Stimulated activated CD4-positive, alpha-beta T cell treated with anti-CD3 and anti-CD28 coated beads, Interleukin-4, amount 100 ng/mL, for 48 hours (primary cell): ENCODE data around the gene NFIB.
A peak's percentile ranks its signal among the peaks of the same experiment; 100 is the strongest.

Experiments used
- DNase-seq, 2 donors: peaks; one replicate each; pipeline ENCODE4 v3.0.0-alpha.2; 2020; ENCODE audit warnings: low read depth in 2 of 2

NFIB gene

DNA sequence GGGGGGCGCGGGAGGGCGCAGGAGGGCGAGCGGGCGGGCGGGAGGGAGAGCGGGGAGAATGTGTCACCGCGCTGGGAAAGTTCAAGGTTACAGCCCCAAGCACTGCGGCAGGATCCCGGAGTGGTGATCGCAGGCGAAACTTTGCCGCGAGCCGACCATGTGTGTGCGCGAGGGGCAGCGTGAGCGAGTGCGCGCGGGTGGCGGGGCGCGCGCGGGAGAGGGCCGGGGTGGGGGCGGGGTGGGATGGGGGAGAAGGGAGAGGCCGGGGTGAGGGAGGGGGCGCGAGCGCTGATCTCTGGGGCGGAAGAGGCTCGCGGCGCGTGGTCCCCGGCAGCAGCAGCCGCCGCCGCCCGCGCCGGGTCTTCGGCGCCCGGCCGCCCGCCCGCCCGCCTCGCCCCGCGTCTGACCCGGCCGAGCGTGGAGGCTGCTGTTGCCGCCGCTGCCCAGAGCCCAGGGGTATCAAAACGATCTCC, at the start of gene NFIB:
TSS of gene NFIB (minus strand) at position 191 of the 473 bp plus-strand sequence. CDS start 630 bp downstream, outside the sequence.
- no peak for DNase-seq

DNA sequence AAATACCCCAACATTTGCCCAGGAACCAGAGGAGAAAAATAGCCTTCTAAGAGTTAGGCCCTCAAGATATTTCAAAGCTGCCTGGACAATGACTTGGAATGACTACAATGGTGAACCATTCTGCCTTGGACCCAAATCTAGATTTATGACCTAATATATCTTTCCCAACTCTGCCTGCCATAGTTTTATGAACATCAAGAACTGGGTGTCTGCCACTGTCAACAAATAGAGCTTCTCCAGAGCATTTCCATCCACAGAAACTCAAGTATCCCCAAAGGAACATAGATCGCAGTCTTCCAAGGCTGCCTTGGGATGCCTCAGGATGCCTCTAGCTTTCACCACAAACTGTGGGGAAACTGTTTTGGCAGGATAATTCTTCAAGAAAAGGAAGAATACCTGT, 48.2 kb upstream of the NFIB start:
- no peak for DNase-seq

DNA sequence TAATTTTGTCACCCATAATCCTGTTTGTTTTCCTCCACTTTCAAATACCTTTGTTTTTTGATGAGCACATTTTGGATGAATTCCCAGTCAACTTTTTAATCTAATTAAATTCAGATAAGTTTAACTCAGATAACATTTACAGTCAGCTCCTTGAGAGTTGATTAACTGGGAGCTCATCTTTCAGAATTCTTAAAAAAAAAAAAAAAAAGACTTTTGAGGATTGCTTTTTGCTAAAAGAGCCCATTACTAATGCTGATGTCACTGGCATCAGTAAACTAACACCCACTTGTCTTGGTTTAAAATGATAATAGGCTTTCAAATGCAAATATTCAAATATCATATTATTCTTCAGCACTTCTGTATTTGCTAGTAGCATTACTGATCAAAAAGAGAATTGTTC, 47.1 kb upstream of the NFIB start:
- DNase-seq: no peak

DNA sequence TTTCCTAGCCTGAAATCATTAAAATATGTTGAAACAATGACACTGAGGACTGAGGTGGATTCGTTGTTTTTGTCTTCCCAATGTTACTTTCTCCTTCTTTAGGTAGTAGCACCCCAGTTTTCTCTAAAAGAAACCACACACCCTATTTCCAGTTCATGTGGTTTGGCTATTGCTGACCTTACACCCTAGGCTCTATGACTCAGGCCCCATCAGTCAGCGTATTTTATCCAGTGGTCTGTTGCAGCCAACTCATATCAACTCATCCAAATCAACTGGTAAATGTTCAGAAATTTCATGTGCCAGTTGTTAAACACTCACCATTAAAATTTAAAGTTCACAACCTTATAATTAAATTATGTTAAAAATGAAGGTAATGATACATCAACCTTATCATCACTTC, 44.6 kb upstream of the NFIB start:
- DNase-seq: no peak

DNA sequence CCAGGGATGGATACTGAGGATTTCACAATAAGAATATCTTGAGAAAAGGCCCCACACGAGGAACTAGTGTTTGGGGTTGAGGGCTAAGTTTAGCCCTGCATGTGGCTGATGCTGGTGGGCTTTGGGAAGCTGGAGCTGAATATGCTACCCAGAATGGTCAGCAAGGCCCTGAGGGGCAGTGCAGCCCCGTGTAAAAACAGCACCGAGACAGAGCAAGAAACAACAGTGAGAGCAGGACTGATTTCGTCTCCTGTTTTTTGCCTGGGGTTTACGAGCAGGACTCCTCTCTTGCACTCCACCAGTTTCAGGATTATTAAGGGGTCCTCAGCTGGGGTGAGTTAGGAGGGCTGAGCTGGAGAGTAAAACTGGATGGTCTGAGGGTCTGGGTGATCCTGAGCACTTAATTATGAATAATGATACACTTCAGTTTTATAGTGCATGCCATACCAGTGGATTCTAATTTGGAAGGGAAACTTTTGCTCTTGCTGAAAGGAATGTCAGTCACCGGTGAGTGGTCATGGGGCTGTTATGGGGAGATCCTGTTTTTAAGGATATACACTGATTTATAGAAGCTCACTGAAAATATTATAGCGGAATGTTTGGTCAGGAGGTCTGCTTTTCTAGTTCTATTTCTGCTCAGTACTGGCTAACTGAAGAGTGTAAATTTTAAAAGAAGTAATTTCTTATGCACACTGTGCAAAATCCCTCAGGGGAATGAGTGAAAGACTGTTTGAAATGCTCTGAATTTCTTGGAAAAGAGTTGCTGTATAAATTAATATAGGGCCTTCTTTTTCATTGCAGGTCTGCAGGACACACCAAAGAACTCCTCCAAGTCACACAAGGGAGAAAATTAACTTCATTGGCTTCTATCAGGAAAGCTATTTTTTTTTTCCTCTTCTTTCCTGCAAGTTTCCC, 42.7 kb upstream of the NFIB start:
- no peak for DNase-seq

DNA sequence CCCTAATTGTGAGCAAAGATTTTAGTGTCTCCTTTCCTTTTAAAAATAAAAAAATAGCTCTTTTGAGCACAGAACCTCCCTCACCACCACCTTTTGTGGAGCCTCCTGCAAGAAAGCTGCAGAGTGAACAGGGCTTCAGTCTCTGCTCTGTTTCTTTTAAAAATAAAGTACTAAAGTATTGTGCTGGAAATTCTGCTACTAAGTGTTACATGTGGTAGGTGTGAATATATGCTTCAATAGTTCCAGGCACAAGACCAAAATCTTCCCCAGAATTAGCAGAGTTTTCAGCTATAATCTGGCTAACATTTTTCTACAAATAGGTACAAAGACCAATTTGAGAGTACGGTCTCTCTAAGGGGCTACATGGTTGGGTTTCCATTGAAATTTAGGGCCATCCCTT, 40.3 kb upstream of the NFIB start:
- no peak for DNase-seq

DNA sequence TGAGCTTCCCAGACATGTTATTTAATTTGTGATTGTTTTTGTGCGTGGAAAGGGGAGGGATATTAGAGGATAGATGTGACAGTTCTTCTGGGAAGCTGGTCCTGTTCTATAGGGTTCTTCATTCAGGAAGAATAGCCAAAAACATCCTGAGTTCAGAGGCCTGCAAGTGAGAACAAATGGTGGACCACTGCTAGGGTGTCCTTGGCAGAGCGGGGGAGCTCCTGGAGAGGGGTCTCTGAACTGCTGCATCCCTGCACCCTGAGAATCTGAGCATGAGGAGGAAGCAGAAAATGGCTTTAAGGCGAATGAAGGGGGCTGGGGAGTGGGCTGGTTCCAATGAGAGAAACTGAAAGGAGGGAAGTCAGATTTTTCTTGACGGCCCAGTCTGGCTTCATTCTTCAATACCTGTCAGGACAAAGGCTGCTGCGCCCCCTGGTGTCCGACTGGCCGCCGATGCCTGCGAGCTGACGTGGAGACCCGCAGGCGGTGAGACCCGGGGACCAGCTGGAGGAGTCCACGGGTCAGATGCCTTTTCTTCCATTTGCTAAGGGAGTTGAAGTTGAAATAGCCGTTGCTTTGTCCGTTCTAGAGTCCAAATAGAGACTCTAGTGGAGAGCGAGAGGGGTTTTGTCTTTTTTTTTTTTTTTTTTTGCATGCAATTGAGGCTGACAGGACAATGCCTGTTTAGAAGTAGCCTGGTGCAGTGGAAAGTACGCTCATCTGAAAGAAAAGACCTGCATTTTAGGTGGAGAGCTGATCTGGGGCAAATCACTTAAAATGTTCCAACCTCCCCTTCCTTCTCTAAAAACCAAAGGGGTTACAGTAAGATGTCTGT, 39.5 kb upstream of the NFIB start:
- DNase-seq: peak; percentile 77 to 85

DNA sequence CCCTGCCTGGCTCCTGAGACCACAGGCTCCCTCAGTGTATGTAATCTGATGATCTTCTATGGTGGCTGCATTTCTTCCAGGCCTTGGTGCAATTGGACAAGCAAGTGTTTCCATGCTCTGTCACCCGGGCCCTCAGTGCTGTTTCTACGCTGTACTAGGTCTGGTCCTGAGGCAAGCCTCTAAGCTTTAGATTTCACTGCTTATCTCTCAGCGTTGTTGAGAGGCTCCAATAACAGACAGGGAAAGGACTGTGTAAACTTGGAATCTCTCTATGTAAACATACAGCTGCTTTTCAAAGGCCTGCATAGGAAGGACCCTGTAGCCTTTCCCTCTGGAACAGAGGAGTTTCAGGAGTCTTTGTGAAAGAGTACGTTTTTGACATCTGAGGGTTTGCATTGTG, 38.6 kb upstream of the NFIB start:
- DNase-seq: no peak

DNA sequence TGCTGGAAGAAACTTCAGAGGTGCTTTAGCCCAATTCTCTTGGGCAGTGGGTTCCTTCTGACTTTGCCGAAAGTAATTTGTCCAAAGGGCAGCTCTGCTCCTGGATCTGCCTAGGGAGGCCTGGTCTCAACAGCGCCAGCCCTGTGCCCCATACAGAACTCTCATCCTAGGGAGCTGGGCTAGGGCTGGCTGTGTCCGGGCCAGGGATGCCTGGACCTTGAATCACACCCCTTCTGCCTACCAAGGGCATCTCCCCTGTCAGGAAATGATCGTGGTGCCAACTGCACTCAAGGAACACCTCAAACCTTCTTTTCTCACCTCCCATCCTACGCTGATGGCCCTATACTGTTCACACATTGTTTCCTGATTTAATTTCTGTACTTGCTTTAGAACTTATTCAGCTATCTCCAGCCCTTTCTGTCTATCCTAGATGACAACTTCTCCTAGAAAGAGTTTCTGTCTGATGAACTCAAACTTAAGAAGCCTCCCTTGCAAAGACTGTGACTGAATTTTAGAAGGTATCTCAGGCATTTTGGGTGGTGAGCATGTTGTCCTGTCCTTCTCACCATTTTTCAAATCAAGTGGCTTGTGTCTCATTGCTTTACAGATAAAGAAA, 37.4 kb upstream of the NFIB start:
- no peak for DNase-seq

DNA sequence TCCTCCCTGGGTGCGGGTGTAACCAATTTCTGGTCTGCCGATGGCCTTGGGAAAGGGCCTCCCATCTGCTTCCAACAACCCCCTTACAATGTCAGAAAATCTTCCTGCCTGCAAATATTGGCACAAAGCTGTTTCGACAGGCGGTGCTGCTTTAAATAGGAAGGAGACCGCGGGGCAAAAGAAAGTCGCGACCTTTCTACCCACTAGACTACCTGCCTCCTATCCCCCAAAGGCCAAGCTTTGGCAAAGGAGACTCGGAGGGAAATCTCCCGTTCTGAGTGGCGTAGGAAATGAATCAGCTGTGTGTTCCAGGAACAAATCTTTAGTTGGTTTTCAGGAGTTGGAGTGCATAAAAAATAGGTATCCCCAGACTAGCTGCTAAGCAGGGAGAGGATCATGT, 36.8 kb upstream of the NFIB start:
- no peak for DNase-seq

DNA sequence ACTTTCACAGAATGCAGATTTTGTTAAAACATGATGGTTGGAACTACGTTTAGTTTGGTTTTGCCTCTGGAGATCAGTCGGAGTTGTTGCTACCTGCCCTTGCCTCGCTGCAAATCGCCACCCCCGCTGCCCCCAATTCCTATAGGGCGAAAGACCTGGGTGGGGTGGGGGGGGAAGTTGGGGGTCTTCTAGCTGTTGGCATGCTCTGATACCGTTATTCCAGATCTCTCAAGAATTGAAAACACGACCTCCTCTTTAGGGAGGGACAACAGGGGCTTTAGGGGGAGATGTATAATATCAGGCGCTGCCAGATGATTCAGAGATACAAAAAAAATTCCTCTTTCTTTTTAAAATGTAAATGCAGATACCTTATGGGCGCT, 36.4 kb upstream of the NFIB start:
- no peak for DNase-seq

DNA sequence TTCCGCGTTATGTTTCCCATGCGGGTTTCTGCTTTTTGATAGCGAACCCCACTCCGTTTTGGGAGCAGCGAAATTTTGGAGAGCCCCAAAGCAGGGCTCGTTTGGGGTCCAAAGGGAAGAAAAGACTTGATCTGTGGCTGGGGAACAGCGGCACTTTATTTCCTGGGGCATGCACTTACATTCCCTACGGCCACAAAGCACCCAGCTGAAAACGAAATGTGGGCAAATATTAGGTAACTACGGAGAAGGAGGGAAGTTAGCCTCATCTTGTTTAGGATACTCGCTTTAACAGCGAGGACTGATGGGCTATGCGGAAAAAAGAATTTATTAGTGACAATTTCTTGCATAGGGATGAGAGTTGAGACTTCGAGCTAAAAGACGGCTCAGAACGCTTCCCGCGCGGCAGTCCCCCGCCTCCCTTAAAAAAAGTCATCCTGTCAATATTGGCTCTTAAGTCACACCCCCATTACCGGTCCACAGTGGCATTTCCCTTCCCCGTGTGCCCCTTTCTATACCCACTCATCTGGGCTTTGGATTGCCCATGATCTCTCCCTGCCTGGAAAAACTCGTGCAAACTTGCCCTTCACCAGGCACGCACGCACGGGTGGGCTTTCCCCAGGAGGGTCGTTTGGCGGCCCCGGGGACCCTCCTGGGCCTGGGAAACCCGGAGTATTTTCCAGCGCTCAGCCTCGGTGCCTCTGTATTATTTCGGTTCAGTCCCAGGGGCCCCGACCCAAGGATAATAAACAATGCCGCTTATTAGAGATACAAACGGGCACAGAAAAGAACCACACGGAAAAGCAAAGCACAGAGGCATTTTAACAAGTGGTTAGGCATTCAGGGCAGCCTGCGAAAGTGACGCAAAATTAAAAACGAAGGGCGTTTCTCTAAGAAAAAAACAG, 35.8 kb upstream of the NFIB start:
- no peak for DNase-seq

DNA sequence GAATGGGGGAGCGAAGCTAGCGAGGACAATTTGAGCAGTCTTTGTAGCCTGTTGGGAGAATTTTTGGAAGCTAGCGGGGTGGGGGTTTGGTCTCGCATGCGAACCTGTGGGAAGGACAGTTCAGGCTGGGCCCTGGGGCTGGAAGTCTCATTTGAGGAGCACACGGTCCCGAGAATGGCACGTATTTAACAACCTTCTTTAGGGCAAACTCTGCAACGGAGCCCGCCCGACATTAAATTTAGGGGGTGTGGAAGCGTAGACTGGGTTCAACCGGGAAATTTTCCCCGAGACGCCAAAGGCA, 35.2 kb upstream of the NFIB start:
- DNase-seq: no peak

DNA sequence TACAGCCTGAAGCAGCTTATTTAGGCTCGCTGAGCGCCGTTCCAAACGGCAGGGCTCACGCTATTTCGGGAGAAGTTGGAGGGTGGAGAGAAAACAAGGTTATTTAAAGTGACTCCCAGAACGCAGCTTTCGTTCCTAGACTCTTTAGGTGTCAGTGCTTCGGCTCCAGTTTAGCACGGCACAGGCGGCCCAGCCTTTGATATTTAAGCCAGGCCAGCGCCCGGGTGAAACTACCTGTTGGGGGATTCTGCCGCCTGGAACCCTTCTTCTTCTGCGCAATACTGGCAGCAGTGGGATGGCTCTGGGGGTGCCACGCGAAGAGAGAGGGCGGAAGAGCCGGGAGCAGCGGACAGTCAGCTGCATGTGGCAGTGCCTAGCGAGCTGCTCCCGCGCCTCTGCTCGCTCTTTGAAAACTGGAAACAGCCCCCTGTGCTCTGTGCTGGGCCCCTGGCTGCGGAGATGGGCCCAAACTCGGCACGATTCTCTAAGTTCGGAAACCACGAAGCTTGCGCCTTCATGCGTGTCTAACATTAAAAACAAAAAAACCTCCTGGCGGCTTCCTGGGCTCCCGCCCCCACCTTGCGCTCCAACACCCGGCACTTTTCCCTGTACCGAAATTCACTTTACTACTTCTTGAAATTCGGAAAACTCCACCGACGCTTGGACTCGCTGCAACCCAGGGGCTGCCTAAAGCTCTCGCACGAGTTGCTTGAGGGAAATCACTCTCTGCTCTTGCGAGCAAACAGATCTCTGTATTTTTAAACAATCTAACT, 34.6 kb upstream of the NFIB start:
- DNase-seq: no peak

DNA sequence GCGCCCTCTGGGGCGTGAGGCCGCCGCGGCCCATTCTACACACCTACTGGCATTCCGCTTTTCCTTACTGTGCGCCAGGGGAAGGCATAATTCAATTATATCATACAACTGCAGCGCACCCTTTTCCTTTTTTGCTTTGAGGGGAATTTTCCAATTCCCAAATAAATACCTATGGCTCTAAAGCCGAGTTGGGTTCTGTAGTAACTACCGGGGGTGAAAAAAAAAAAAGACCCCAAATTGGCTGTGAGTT, 34.1 kb upstream of the NFIB start:
- DNase-seq: no peak

DNA sequence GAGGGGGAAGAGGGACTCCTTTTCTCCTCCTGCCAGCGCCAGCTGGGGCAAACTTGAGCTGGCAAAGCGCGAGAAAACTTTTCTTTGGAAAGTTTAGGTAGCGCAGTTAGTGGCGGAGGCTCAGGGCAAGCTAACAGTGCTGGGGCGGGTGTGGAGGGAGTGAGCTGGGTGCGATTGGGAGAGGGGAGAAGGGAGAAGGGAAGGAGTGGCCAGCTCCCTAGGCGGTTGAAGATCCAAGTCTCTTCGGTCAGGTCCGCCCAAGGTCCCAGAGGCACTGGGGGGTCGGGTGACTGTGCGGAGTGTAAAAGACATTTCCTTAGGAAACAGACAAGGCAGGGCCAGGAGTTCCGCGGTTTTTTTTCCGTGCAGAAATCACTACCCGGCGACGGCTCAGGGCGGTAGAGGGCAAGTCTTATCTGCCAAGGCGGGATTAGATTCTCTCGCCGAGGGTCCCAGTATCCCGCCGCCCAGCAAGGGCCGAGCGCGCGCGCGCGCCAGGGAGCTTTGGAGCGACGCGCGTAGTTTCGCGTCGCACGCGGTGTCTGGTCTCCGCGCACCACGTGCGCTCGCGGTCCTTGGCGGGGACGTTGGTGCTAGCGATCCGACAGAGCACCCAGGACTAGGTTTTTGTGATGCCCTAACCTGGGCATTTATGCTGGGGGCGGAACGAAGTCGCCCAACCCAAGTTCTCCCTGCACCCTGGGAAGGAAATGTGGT, 33.6 kb upstream of the NFIB start:
- DNase-seq: no peak

DNA sequence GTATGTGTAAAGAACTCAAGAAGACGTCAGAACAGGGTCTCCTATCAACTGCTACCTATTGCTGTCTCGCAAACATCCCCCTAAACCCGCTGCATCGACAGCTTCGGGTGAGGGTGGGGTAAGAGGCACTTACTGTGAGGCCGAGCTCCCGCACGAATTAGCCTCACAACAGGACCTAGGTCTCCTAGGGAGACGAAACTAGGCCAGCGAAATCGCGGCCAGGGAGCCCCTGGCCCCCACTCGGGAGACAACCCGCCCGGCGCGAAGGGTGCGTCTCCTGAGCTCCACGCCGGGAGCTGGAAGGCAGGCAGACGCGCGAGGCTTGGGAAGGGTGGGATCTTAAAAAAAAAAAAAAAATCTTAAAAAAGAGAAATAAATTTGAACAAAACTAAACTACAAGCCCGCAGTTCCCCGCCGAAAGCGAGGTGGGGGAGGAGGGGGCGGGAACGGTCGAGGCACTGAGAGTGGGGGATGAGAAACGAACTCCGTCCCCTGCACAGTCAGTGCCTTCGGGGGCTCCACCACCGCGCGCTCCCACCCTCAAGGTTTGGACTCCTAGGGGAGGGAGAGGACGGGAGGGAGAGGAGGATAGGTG, 33.0 kb upstream of the NFIB start:
- DNase-seq: no peak

DNA sequence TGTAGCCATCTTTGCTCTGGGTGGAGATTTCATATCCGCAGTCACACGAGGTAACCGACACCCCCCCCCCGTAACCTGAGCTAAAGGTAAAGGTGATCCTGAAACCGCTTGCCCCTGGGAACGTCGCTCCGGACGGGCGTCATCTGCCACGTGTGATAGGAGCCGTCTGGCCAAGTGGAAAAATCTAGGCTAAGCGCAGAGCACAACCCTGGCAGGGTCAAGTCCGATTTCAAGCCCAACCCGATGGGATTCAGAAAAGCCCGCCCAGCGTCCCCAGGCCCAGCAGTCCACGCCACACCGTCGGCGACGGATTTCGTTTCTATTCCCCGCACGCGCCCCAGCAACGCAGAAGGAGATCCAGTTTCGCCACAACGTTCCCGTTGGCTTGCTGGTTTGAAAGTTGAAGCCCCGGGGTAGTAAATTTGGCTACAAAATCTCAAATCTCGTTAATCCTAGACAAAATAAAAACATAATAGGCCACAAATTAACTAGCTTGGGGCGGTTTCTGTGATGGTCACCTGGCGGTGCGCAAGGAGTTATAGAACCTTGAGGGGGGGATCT, 32.4 kb upstream of the NFIB start:
- no peak for DNase-seq

DNA sequence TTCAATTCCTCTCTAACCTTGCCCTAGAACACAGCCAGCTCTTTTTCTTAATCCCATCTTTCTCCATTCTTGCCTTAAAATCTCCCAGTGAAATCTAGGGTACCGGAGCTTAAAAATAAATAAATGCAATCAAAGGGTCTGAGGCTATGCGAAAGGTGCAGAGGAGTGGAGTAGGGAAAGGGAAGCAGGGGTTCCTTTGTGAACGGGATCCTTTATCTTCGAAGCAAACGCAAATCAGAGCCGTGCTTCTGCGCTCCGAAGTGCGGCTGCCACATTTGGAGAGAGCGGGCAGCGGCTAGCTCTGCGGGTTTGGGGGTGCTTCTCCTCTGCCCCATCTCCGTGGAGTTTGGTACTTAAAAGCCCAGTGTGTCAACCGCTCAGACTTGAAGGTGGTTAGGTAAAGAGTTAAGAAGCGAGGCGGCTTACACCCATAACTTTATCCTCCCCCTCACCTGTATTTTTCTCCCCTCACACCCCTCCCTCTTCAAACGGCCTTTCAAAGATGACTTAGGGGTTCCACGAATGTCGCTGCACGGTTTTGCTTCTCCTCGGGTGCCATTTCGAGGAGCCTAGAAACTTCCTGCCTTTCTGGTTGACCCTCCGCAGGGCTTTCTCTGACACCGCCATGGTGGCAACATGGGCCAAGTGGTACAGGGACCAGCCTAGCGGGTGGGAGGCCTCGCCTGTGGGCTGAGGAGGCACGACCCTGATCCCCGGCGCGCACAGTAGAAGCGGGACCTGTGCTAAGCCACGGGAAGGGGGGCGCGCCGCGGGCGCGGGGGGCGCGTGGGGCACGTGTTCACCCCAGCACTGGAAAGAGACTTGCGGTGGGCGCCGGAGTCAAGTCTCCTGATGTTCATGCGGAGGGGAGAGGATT, 31.7 kb upstream of the NFIB start:
- DNase-seq: no peak
